H1 (cell line): Measurements from ENCODE around the gene MAOB.

Experiments used
- CHD2 ChIP-seq: IDR thresholded peaks from 2 replicates; pipeline ENCODE4 v1.6.1; 2012; ENCODE audit warnings: low read length, improper control_type of control experiment
- CTCF ChIP-seq, 3 experiments: IDR thresholded peaks; 1 replicate in 2 of 3; 2 replicates in 1 of 3; pipeline versions ENCODE4 v1.5.1 to v1.6.1; 2011; ENCODE audit warnings: low read length in 3 of 3, mild to moderate bottlenecking in 3 of 3, inconsistent platforms in 2 of 3, low read depth in 1 of 3, moderate library complexity in 1 of 3; ENCODE audit not compliant: insufficient read depth in 1 of 3; ENCODE audit errors: control extremely low read depth in 1 of 3
- MAFK ChIP-seq: IDR thresholded peaks from 2 replicates; pipeline ENCODE4 v1.6.1; 2012; ENCODE audit warnings: low read depth, mild to moderate bottlenecking, improper control_type of control experiment, low read length

- TF ChIP-seq CTCF (IDR thresholded peaks at IDR 0.05; ENCODE audit: control extremely low read depth in 1 of 3, insufficient read depth in 1 of 3, low read depth in 1 of 3, low read length in 3 of 3) (no peak), MAFK (no peak), CHD2 (no peak)
These were observed 151.2 kb downstream of the MAOB start for GRCh38 chrX:43731086-43731485.
